Testis (tissue), 2 donors: ENCODE results near the gene GLRX5.
"Not testable (repeated sequence)": the region's sequence is repeated elsewhere in the genome, so short reads cannot be mapped to it uniquely, and the experiment has no call there.

Source experiments
- CTCF ChIP-seq, 3 experiments: fragments of 450-650 bp in 2 of 3; fragments of 200-600 bp in 1 of 3; sonication (generic) in 1 of 3; IDR thresholded peaks; one replicate each; pipeline ENCODE4 v1.5.1; 2016 to 2019; ENCODE audit warnings: antibody characterized with exemption in 3 of 3, mild to moderate bottlenecking in 2 of 3, moderate library complexity in 1 of 3
- POLR2A ChIP-seq: fragments of 450-650 bp; IDR thresholded peaks from one replicate; pipeline ENCODE4 v1.6.1; 2017; ENCODE audit warnings: antibody characterized with exemption, mild to moderate bottlenecking, moderate library complexity

DNA sequence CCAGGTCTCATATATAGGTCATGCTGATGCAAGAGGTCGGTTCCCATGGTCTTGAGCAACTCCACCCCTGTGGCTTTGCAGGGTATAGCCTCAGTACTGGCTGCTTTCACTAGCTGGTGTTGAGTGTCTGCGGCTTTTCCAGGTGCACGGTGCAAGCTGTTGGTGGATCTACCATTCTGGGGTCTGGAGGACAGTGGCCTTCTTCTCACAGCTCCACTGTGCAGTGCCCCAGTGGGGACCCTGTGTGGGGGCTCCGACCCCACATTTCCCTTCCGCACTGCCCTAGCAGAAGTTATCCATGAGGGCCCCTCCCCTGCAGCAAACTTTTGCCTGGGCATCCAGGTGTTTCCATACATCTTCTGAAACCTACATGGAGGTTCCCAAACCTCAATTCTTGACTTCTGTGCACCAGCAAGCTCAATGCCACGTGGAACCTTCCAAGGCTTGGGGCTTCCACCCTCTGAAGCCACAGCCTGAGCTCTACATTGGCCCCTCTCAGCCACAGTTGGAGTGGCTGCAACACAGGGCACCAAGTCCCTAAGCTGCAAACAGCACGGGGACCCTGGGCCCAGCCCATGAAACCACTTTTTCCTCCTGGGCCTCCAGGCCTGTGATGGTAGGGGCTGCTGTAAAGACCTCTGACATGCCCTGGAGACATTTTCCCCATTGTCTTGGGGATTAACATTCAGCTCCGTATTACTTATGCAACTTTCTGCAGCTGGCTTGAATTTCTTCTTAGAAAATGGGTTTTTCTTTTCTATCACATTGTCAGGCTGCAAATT is 49.2 kb downstream of the GLRX5 start:
- TF ChIP-seq CTCF (IDR thresholded peaks at IDR 0.05); POLR2A: not testable (repeated sequence)
